Suprapubic skin (tissue), 4 donors: Measurements from ENCODE around the gene XXYLT1. TPM values are rescaled to one million over a fixed set of nuclear protein-coding genes. Genes with fewer than 3 reads are reported as not detected.
A peak's percentile ranks its signal among the peaks of the same experiment; 100 is the strongest.

Experiments
- DNase-seq, 2 donors: peaks; one replicate each; pipeline ENCODE4 v3.0.0-alpha.2; 2019; ENCODE audit warnings: low spot score in 2 of 2
- H3K27ac ChIP-seq: fragments of 200-600 bp; sonication (generic); one replicate; pipeline ENCODE4 v1.5.1; 2019
- H3K27me3 ChIP-seq: fragments of 200-600 bp; sonication (generic); one replicate; pipeline ENCODE4 v1.5.1; 2019
- H3K36me3 ChIP-seq: fragments of 200-600 bp; sonication (generic); one replicate; pipeline ENCODE4 v1.5.1; 2019
- H3K4me1 ChIP-seq: fragments of 200-600 bp; sonication (generic); one replicate; pipeline ENCODE4 v1.5.1; 2019
- H3K4me3 ChIP-seq: fragments of 200-600 bp; sonication (generic); one replicate; pipeline ENCODE4 v1.5.1; 2019; ENCODE audit warnings: mild to moderate bottlenecking
- H3K9me3 ChIP-seq: fragments of 200-600 bp; sonication (generic); one replicate; pipeline ENCODE4 v1.5.1; 2019
- EP300 ChIP-seq: sonication (generic); formaldehyde crosslinking; IDR thresholded peaks from one replicate; pipeline ENCODE4 v1.6.1; 2017; ENCODE audit warnings: antibody characterized with exemption
- POLR2A ChIP-seq, 2 donors: fragments of 450-650 bp; IDR thresholded peaks; one replicate each; pipeline ENCODE4 v1.6.1; 2017; ENCODE audit warnings: antibody characterized with exemption in 2 of 2, mild to moderate bottlenecking in 2 of 2, moderate library complexity in 2 of 2
- POLR2AphosphoS5 ChIP-seq, 3 donors: sonication (generic); formaldehyde crosslinking; IDR thresholded peaks; one replicate each; pipeline ENCODE4 v1.6.1; 2017; ENCODE audit warnings: antibody characterized with exemption in 3 of 3
- WGBS: methylation state at CpG from one replicate; pipeline ENCODE4 v1.1.5; 2018; 5-methylcytosine and 5-hydroxymethylcytosine counted together
- total RNA-seq, 4 donors: library from RNA; depleted of rRNA; stranded (reverse); fragments of >200 nt; gene quantifications; one replicate each; pipeline ENCODE4 v1.1.0, GENCODE V29; 2016
- TF ChIP-seq, protein P1 (sequence below), 2 donors: fragments of 200-600 bp in 1 of 2; fragments of 450-650 bp in 1 of 2; sonication (generic) in 1 of 2; IDR thresholded peaks; one replicate each; pipeline ENCODE4 v1.5.1; 2016 to 2019; ENCODE audit warnings: antibody characterized with exemption in 2 of 2, mild to moderate bottlenecking in 1 of 2, moderate library complexity in 1 of 2

The XXYLT1 gene
- total RNA-seq, 4 donors from 2014 or later: 8.0 to 19.4 (median 13.2) TPM

DNA sequence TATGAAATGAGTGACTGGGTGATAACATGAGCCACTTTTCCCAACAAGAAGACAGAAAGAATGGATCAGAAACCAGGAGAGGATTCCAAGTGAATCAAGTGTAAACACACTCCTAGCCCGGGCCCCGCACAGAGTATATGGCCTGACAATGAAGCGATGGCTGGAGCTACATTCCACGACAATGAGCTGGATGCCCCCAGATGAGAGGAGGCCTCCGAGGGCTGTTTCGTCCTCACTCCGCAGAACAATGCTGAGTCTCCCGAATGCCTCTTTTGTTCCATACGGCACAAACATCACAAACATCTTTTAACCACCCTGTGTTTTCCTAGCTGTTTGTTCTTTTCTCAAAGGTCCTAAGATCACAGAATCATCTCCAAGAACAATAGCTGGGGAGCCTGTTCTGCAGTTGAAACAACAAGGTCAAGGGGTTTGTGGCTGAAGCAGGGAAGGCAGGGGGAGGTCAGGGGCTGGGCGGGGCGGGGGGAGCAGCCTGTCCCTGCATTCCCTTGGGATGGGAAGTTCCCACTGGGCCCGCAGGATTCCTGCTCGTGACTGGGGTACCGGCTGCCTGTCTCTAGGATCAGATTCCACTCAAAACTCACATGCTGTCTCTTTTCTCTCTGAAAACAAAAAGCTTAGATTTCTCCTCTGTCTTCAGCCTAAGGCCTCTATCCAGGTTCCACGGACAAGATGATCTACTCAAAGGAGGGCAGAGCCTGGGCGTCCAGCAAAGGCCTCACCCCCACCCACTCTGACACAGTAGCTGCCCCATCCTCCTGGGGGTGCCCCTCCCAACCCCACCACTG is 151.3 kb downstream of the XXYLT1 start:
- DNase-seq: no peak
- WGBS: 76% methylated on average over 16 of the region's 16 CpGs
- peak overlapping the region; percentile 40 for H3K27ac ChIP-seq

GRCh38 chr3:195118671-195119070 is 152.3 kb downstream of the XXYLT1 start:
- H3K36me3 ChIP-seq: no peaks in the 10 kb centered on the region
- DNase-seq: no peak
- H3K9me3 ChIP-seq: no peaks in the 10 kb centered on the region
- peaks cover 16% of the 10 kb centered on the region for H3K4me1 ChIP-seq
- TF ChIP-seq POLR2A (IDR thresholded peaks at IDR 0.05): no peak
- TF ChIP-seq POLR2AphosphoS5 (IDR thresholded peaks at IDR 0.05): no peak
- no peak for TF ChIP-seq EP300
- TF ChIP-seq, protein P1, sequence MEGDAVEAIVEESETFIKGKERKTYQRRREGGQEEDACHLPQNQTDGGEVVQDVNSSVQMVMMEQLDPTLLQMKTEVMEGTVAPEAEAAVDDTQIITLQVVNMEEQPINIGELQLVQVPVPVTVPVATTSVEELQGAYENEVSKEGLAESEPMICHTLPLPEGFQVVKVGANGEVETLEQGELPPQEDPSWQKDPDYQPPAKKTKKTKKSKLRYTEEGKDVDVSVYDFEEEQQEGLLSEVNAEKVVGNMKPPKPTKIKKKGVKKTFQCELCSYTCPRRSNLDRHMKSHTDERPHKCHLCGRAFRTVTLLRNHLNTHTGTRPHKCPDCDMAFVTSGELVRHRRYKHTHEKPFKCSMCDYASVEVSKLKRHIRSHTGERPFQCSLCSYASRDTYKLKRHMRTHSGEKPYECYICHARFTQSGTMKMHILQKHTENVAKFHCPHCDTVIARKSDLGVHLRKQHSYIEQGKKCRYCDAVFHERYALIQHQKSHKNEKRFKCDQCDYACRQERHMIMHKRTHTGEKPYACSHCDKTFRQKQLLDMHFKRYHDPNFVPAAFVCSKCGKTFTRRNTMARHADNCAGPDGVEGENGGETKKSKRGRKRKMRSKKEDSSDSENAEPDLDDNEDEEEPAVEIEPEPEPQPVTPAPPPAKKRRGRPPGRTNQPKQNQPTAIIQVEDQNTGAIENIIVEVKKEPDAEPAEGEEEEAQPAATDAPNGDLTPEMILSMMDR (IDR thresholded peaks at IDR 0.05): no peak
- no peaks in the 10 kb centered on the region for H3K27me3 ChIP-seq
- H3K27ac ChIP-seq: no peak overlapping the region
- H3K4me3 ChIP-seq: no peak overlapping the region
- 92% methylated on average over 13 of the region's 13 CpGs for WGBS

More for the DNA sequence above, 151.3 kb downstream of the XXYLT1 start:
- peaks cover 14% of the 10 kb centered on the region for H3K4me1 ChIP-seq
- TF ChIP-seq, protein P1 (IDR thresholded peaks at IDR 0.05): no peak
- TF ChIP-seq POLR2AphosphoS5 (IDR thresholded peaks at IDR 0.05): no peak
- TF ChIP-seq EP300: no peak
- TF ChIP-seq POLR2A (IDR thresholded peaks at IDR 0.05): no peak
- no peaks in the 10 kb centered on the region for H3K27me3 ChIP-seq
- no peak overlapping the region for H3K4me3 ChIP-seq
- H3K36me3 ChIP-seq: no peaks in the 10 kb centered on the region
- no peaks in the 10 kb centered on the region for H3K9me3 ChIP-seq

GRCh38 chr3:195117978-195118581 is 152.9 kb downstream of the XXYLT1 start:
- TF ChIP-seq POLR2AphosphoS5 (IDR thresholded peaks at IDR 0.05) (no peak), EP300 (no peak), POLR2A (IDR thresholded peaks at IDR 0.05) (no peak)
- TF ChIP-seq, protein P1 (IDR thresholded peaks at IDR 0.05): no peak
- no peak for DNase-seq
- WGBS: 60% methylated on average over 8 of the region's 10 CpGs
- Histone ChIP-seq H3K4me1 (peaks cover 22% of the 10 kb centered on the region), H3K36me3 (no peaks in the 10 kb centered on the region), H3K27me3 (no peaks in the 10 kb centered on the region), H3K27ac (no peak overlapping the region), H3K4me3 (no peak overlapping the region), H3K9me3 (no peaks in the 10 kb centered on the region)

- Histone ChIP-seq H3K36me3 (no peaks in the 10 kb centered on the region), H3K9me3 (no peaks in the 10 kb centered on the region), H3K4me1 (peaks cover 25% of the 10 kb centered on the region), H3K27me3 (no peaks in the 10 kb centered on the region), H3K27ac (no peak overlapping the region), H3K4me3 (no peak overlapping the region)
- WGBS: 67% methylated on average over 5 of the region's 5 CpGs
- TF ChIP-seq, protein P1 (IDR thresholded peaks at IDR 0.05): no peak
- TF ChIP-seq POLR2AphosphoS5 (IDR thresholded peaks at IDR 0.05): no peak
- no peak for TF ChIP-seq EP300
- TF ChIP-seq POLR2A (IDR thresholded peaks at IDR 0.05): no peak
- DNase-seq: no peak
Measured at GRCh38 chr3:195116407-195117185, 154.4 kb downstream of the XXYLT1 start.
